MG63 (cell line): Measurements from ENCODE around the gene EPHB1. TPM values are rescaled to one million over a fixed set of nuclear protein-coding genes. Genes with fewer than 3 reads are reported as not detected.
"Not testable (repeated sequence)": the region's sequence is repeated elsewhere in the genome, so short reads cannot be mapped to it uniquely, and the experiment has no call there.

ENCODE experiments used
- DNase-seq: peaks from one replicate; pipeline ENCODE4 v3.0.0-alpha.2; 2020
- H3K27me3 ChIP-seq: fragments of 250-450 bp; sonication (Bioruptor Pico); 2 replicates; pipeline ENCODE4 v1.5.1; 2020; ENCODE audit warnings: mild to moderate bottlenecking, moderate library complexity
- H3K36me3 ChIP-seq: fragments of 250-450 bp; sonication (Bioruptor Pico); 2 replicates; pipeline ENCODE4 v1.5.1; 2020; ENCODE audit warnings: mild to moderate bottlenecking, moderate library complexity
- H3K4me3 ChIP-seq: fragments of 250-450 bp; sonication (Bioruptor Pico); 2 replicates; pipeline ENCODE4 v1.5.1; 2020; ENCODE audit warnings: mild to moderate bottlenecking, moderate library complexity
- H3K9me3 ChIP-seq: fragments of 250-450 bp; sonication (Bioruptor Pico); 2 replicates; pipeline ENCODE4 v1.5.1; 2020; ENCODE audit warnings: mild to moderate bottlenecking, moderate library complexity
- total RNA-seq: library from RNA; depleted of rRNA; stranded (reverse); fragments of >200 nt; shearing (Covaris generic); gene quantifications from 2 replicates; pipeline ENCODE4 v1.2.3, GENCODE V29; 2014; ENCODE audit warnings: low replicate concordance

EPHB1 gene
- total RNA-seq, 1 experiment from 2014 or later, result not detected

DNA sequence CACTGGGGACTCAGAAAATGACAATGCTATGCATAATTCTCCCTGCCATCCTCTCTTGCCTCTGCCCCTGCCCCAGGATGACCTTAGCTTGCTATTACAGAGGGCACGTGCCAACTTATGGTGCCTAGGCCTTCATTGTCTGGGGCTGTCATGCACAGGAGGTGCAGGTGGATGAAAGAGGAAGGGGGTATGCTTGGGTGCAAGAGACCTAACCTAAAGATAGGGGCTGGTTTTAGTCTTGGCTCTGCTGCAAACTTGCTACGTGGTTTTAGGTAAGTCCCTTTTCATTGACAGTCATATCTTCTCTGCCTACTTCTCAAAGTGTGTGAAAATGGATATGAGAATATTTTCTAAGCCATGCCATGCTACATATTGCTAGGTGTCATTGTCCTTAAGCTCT is 161.3 kb downstream of the EPHB1 start:
- Histone ChIP-seq H3K36me3 (no peaks in the 10 kb centered on the region), H3K9me3 (no peaks in the 10 kb centered on the region), H3K27me3 (no peaks in the 10 kb centered on the region), H3K4me3 (no peak overlapping the region)
- no peak for DNase-seq

DNA sequence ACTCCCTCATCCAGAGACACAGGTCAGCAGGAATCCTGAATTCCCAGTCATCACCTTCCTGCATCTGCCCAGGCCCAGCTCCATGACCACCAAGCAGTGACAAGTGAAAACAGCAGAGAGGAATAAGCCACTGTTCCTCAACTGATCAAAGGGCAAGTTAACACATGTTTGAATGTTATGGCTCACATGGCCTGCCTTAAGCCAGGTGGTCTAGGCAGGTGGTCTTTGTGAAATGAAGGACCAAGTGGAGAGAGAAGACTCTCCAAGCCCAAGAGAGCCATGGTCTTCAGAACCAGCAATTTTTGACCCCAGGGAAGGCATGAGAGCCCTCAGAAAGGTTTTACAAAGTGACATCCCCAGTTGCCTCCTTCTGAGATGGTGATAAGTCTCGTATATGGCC is 161.8 kb downstream of the EPHB1 start:
- Histone ChIP-seq H3K36me3 (no peaks in the 10 kb centered on the region), H3K9me3 (no peaks in the 10 kb centered on the region), H3K4me3 (no peak overlapping the region), H3K27me3 (no peaks in the 10 kb centered on the region)
- no peak for DNase-seq

DNA sequence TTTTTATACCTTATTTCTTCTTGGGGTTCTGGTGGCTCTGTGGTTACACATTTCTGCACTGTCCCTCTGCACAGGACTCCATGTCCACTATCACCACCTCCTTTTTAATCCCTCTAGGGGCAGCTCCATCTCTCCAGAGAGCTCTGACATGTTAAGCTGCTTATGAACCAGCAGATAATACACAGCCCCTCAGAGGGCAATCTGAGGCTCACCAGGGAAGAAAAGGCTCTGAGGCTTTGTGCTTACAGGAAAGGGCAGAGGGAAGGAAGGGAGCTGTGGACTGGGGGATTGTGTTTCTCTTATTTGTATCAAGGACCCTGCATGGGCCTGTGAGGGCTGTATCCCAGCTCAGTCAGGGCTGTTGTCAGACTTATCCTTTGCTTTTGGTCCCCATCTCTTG is 164.5 kb downstream of the EPHB1 start:
- no peaks in the 10 kb centered on the region for H3K36me3 ChIP-seq
- H3K27me3 ChIP-seq, result no peaks in the 10 kb centered on the region
- no peak overlapping the region for H3K4me3 ChIP-seq
- no peaks in the 10 kb centered on the region for H3K9me3 ChIP-seq
- no peak for DNase-seq

DNA sequence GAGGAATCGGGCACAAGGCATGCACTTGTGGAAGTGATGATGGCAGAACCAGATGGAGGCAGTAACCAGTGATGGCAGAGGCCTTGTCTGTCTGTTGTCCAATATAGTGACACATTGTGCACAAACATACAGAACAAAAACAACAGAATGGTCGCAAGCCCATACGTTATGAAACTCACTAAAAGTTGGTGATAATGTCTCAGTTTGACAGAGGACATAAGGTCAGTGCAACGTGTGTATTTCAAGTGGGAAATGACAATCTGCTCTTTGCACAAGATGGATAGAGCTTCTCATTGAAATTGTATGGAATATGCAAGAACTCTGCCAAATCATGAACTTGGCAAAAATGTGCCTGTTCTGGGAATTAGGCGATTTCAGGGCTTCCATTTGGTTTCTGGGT is 169.2 kb downstream of the EPHB1 start:
- Histone ChIP-seq H3K36me3 (no peaks in the 10 kb centered on the region), H3K4me3 (no peak overlapping the region), H3K9me3 (no peaks in the 10 kb centered on the region), H3K27me3 (no peaks in the 10 kb centered on the region; the same call in none of the 2 replicates)
- no peak for DNase-seq

DNA sequence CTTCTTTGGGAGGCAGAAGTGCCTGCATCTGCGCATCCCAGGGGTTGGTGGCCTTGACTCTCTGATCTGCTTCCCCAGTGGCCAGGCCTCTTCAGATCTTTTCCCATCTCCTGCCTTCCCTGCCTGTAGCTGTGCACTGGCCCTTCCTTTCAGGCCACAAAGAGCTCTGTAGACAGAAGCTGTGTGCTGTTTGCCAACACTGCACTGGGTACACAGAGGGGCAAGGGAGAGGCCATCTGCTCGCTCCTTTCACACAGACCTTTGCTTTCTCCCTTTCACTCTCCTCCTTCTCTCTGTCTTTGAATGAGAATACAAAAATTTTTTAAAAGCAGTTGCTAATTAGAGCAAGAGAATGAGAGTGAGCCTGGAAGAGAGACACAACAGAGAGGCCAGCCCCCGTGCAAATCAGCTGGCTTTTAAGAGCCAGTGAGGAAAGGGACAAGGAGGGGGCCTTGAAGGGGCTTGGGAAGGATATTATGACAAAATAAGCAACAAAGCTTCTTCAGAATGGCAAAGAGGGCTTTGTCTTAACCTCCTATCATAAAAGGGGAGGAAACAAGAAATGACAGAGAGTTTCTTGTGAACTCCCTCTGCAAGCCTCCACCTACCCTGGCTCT is 170.9 kb downstream of the EPHB1 start:
- H3K9me3 ChIP-seq, result no peaks in the 10 kb centered on the region
- DNase-seq, result no peak
- H3K27me3 ChIP-seq, result no peaks in the 10 kb centered on the region; the same call in none of the 2 replicates
- H3K4me3 ChIP-seq, result no peak overlapping the region
- H3K36me3 ChIP-seq, result no peaks in the 10 kb centered on the region

DNA sequence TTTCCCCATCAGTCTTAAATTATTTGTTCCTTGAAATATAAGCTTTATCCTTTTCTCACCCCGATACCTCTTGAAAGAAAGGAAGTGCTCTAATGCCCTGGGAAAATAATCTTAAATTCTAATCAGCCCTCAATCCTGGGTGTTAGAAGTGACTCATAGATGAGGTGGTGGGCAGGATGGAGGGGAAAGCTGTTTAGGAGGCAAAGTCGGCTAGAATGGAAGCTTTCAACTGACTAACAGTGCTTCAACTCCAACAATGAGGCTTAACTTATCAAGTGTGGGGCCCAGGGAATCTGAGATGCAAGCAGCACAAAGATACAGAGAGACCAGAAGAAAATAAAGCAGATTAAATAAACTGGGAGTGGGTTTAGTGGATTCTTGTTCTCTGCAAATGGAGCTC is 175.8 kb downstream of the EPHB1 start:
- no peak for DNase-seq
- Histone ChIP-seq H3K27me3 (no peaks in the 10 kb centered on the region; the same call in 1 of the 2 replicates), H3K4me3 (no peak overlapping the region), H3K36me3 (no peaks in the 10 kb centered on the region), H3K9me3 (no peaks in the 10 kb centered on the region)

DNA sequence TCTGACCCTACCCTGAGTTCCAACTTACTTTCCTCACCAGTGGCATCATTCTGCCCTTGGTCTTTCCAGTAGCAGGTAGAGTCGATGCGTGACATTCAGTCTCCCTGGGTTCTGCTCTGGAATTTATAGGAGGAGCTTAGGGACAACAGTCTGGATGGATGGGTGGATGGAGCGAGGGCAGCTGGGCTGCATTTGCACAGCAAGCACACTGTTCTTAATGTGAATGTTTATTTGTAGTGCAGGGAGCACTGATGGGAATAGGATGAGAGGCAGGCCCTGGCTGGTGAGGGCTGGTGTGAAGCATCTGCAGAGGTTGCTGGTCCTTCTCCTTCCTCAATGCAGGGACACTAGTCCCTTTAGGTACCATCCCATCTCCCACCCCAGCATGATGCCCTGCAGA is 176.2 kb downstream of the EPHB1 start:
- no peak overlapping the region for H3K4me3 ChIP-seq
- no peaks in the 10 kb centered on the region; the same call in 1 of the 2 replicates for H3K27me3 ChIP-seq
- DNase-seq, result no peak
- no peaks in the 10 kb centered on the region for H3K9me3 ChIP-seq
- no peaks in the 10 kb centered on the region for H3K36me3 ChIP-seq

DNA sequence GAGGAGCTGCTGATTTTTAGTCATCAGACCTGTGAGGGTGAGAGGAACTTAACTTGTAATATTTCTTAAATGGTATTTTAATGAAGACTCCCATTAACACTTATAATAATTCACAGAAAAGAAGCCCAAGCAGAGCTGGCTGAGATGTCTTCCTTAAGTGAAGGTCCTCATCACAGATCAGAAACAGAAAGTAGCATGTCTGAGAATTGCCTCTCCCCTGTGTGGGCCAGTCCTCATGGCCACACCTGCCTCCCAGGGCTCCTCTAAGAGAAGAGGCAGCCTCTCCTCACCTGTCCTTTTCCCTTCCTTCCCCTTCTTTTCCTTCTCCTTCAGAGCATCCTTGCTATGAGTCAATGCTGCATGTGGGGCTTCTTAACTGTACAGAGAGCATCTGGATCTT is 176.8 kb downstream of the EPHB1 start:
- H3K9me3 ChIP-seq, H3K36me3 ChIP-seq, H3K4me3 ChIP-seq, H3K27me3 ChIP-seq, DNase-seq: not testable (repeated sequence)

DNA sequence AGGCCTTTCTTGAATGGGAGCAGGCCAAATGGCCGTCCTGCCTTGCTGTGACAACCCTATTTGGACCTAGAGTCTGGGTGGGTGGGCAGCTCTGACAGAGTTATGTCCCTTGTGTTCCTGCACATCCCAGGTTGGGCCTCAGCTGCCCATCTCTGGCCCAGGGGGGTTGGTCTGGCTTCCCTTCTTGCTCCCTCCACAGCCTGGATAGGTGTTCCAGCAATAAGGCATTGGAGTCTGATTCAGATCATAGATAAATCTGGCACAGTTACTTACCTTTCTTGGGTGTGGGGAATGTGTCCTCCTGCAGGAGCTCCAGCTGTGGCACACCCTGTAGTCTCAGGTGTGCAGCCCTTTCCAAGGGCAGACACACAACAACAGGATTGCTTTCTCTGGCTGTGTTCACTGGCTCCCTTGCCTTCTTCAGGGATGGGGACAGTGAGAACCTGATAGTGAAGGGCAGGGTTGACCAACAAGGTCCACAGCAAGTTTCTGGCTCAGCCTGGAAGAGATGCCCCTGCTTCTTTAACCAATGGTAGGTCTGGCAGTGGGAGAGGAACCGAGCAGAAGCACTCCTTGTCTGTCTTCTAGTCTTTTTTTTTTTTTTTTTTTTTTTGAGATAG is 177.9 kb downstream of the EPHB1 start:
- H3K4me3 ChIP-seq, result no peak overlapping the region
- DNase-seq, result no peak
- no peaks in the 10 kb centered on the region for H3K9me3 ChIP-seq
- no peaks in the 10 kb centered on the region; the same call in 1 of the 2 replicates for H3K27me3 ChIP-seq
- no peaks in the 10 kb centered on the region for H3K36me3 ChIP-seq

DNA sequence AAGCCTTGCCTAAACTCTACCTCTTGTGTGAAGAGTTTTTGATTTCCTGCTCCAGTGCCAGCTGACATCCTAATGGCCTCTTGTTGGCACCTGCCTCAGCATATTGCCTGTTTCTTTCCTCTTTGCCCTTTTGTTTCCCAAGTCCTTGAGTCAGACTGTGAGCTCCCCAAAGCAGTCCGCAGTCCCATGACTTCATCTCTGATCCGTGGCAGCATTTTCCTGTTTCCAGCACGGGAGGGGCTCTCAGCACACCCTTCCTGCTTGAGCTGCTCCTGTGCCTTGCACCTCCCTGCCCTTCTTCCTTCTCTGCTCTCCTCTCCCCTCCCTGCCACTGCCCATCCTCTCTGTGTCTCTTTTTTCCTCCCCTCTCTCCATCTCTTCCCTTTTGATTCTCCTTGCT is 179.6 kb downstream of the EPHB1 start:
- DNase-seq, result no peak
- Histone ChIP-seq H3K9me3 (no peaks in the 10 kb centered on the region), H3K4me3 (no peak overlapping the region), H3K27me3 (no peaks in the 10 kb centered on the region), H3K36me3 (no peaks in the 10 kb centered on the region)

DNA sequence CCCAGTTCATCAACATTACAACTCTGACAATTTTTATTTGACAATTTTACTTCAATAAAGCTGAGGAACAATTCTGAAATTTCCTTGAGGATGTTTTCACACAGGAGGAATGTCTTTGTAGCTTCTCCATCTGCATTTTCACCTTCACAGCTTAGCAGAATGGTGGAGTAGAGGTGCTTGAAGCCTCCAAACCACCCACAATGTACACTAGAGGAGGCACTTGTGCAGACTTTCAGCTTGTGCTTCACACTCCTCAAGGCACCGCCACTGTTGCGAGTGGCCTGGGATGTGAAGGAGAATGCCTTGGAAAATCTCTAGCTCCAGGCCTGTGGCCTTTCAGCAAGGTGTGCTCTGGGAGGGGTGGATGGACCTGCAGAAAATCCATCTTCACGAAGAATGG is 181.9 kb downstream of the EPHB1 start:
- H3K36me3 ChIP-seq, result no peaks in the 10 kb centered on the region

DNA sequence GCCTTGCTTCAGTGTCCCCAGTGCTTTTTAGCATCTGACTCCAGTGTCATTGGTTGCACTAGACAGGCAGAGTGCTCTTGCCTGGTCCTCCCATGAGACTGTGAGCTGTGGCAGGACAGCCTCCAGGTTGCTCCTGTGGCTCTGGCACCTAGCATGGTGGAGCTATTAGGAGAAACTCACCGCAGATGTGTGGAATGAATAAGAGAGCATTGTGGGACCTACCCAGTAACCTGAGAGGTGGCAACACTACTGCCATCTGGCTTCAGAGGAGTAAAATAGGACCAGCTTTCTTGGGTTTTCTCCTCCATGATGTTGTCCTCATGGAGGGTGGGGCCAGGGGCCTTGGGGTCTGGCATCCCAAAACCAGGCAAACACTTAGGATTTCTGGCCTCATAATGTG is 183.6 kb downstream of the EPHB1 start:
- no peak for DNase-seq
- no peaks in the 10 kb centered on the region for H3K27me3 ChIP-seq
- H3K4me3 ChIP-seq, result no peak overlapping the region
- no peaks in the 10 kb centered on the region for H3K9me3 ChIP-seq
- H3K36me3 ChIP-seq, result no peaks in the 10 kb centered on the region

More for the DNA sequence above, 181.9 kb downstream of the EPHB1 start:
- Histone ChIP-seq H3K27me3 (no peaks in the 10 kb centered on the region), H3K9me3 (no peaks in the 10 kb centered on the region), H3K4me3 (no peak overlapping the region)
- no peak for DNase-seq

DNA sequence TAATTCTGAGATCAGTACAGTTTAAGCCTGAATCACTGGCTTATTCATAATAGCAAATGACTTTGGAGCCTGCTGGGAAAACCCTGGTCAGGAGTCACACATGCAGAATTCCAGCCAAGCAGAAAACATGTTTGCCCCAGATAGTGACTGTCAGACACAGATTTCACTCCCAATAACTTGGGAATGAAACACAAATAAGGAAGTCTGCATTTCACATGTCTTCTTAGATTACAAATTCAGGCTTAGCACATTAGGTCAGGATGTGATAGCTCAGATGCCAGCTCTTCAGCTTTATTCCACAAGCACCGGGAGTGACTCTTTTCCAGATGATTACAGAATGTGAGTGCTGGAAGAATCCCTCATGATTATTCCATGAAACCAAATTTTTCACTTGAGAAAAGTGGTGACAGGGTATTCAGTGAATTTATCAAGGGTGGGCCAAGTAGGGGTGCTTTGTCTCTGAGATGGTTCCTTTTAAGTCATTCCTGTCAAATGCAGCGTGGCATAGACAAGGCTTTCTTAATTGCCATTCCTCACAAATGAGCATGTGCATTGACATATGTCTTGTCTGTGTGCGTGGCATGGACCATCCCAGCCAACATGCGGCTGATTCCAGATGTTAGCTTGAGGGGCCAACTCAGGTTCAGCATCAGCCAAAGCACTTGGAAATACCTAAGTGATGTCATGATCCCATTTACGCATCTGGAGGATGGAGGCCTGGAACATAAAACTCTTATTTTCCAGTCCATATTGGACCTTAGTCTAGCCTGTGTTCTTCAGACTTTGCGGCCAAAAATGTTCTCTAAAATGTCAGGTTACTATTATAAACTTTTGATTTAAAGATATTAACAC is 191.0 kb downstream of the EPHB1 start:
- DNase-seq, result no peak
- Histone ChIP-seq H3K9me3 (no peaks in the 10 kb centered on the region), H3K4me3 (no peak overlapping the region), H3K36me3 (no peaks in the 10 kb centered on the region), H3K27me3 (no peaks in the 10 kb centered on the region; the same call in none of the 2 replicates)

DNA sequence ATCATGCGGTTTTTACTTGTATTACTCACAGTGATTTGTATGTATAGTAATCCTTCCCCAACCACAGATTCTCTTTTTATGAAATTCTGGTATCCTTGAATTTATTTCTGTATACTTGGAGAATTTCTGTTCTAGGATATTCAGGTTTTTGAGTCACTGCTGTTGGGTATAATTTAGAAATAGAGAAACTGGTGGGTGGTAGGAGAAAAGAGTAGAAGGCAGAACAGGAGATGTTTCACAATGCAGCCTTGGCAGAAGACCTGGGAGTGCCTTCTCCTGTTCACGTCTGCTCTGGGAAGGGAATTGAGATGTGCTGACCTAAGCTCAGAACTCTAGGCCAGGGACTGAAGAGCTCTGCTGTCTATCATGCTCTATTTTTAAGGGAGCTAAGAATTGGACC is 193.6 kb downstream of the EPHB1 start:
- DNase-seq, result no peak
- no peaks in the 10 kb centered on the region for H3K9me3 ChIP-seq
- H3K27me3 ChIP-seq, result no peaks in the 10 kb centered on the region; the same call in none of the 2 replicates
- no peak overlapping the region for H3K4me3 ChIP-seq
- H3K36me3 ChIP-seq, result no peaks in the 10 kb centered on the region

DNA sequence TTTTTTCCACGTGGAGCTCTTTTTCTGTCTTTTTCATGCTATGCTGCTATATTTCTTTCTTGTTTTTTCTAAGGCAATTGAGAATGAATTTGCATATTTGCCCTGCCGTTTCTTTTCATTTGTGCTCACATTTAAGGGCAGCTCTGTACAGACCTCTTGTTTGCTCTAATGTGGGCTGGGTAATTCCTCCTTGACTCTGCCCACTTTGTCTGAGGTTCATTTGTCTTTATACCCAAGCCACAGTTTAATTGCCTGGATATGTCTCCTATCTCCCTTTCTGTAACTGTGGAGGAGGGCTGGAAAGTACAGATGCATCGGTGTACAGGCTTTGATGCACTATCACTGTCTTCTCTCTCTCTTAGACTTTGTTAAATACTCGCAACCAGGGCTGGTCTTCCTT is 195.9 kb downstream of the EPHB1 start:
- no peaks in the 10 kb centered on the region for H3K36me3 ChIP-seq
- no peak for DNase-seq
- H3K9me3 ChIP-seq, result no peaks in the 10 kb centered on the region
- no peaks in the 10 kb centered on the region; the same call in 1 of the 2 replicates for H3K27me3 ChIP-seq
- H3K4me3 ChIP-seq, result no peak overlapping the region

DNA sequence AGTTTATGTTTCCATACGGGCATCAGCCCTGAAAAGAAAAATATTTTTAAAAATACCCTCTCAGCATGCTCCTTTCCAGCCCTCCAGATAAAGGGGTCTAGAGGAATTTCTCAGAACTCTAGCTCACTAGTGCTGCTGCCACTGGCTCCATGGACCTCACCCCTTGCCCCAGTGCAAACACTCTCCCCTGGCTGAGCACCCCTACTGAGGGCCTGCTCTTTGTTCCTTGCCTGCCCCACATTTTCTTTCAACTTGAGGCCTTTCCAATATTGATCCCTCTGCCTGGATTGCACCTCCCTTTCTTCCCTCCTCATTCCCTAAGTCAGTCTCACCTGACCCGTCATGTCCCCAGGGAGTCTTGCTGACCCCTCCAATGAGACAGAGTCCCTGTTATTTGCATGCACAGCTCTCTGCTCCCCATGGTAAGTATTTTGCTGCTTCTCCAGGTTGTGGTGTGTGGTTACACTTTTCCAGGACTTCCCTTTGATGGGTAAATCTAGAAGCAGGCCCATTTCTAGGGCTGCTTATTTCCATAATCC is 196.5 kb downstream of the EPHB1 start:
- DNase-seq, result no peak
- Histone ChIP-seq H3K4me3 (no peak overlapping the region), H3K27me3 (no peaks in the 10 kb centered on the region; the same call in 1 of the 2 replicates), H3K36me3 (no peaks in the 10 kb centered on the region), H3K9me3 (no peaks in the 10 kb centered on the region)

DNA sequence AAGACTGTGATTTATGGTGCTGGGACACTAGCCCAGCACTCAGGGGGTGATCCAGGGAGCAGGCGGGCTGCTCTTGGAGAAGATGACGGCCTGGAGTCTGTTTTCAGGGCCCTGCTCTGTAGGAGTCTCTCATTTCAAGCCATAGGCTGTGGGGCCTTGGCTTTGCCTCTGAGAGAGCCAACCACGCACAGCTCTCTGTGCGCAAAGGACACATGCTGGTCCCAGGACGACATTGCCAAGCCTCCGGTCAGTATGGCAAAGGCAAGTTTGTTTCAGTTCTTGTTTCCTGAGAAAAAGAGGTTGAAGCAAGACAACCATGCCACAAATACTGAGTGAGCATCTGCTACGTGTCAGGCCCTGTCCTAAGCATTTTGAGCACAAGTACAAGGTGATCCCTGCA is 197.1 kb downstream of the EPHB1 start:
- Histone ChIP-seq H3K36me3 (no peaks in the 10 kb centered on the region), H3K4me3 (no peak overlapping the region), H3K27me3 (no peaks in the 10 kb centered on the region; the same call in none of the 2 replicates), H3K9me3 (no peaks in the 10 kb centered on the region)
- no peak for DNase-seq
